Measurements from ENCODE around the gene UNC119. TPM values are rescaled to one million over a fixed set of nuclear protein-coding genes. Genes with fewer than 3 reads are reported as not detected.

UNC119 gene
- total and polyA plus RNA-seq, 2 of the 13 experiments (the other 11 are each of a cell fraction or from before 2014, with no cell fraction given): 10.4 to 63.1 TPM

- in situ Hi-C loops (cut with HindIII; ENCODE audit: extremely low pct_ligation_motif_present, low pct_unique_long_range_greater_than_20kb): no loop called here
- Histone ChIP-seq H3K27ac (ENCODE audit: extremely low read length, insufficient read depth, low read length) (no peak overlapping the region), H3K27me3 (ENCODE audit: control insufficient read depth in 1 of 2, insufficient read depth in 2 of 2, low read length in 2 of 2) (peaks cover 9 to 41% of the 10 kb centered on the region in 2 experiments; a peak in 4 of 5 replicates), H3K79me2 (ENCODE audit: insufficient read depth, low read length) (no peaks in the 10 kb centered on the region), H4K20me1 (ENCODE audit: insufficient read depth, low read length) (no peaks in the 10 kb centered on the region), H3K4me2 (ENCODE audit: low read depth, low read length) (no peak overlapping the region), H3K9ac (ENCODE audit: insufficient read depth, low read depth, low read length) (no peak overlapping the region), H2AFZ (ENCODE audit: low read length) (no peak overlapping the region), H3K9me3 (ENCODE audit: low read length) (no peaks in the 10 kb centered on the region), H3K4me1 (ENCODE audit: insufficient read depth, low read length) (peaks cover 35% of the 10 kb centered on the region), H3K4me3 (replicated peaks in 1 of 3; ENCODE audit: insufficient read depth in 1 of 3, low read depth in 2 of 3, low read length in 3 of 3) (no peak overlapping the region), H3K36me3 (replicated peaks in 1 of 2; ENCODE audit: control insufficient read depth in 1 of 2, insufficient read depth in 2 of 2, low read length in 2 of 2) (no peaks in the 10 kb centered on the region)
- TF ChIP-seq ZNF720 (CRISPR knock-in tag; IDR thresholded peaks at IDR 0.05) (no peak), PRDM4 (CRISPR knock-in tag; IDR thresholded peaks at IDR 0.05; ENCODE audit: borderline replicate concordance) (no peak), E2F2 (CRISPR knock-in tag; IDR thresholded peaks at IDR 0.05; ENCODE audit: borderline replicate concordance) (no peak), BCLAF1 (IDR thresholded peaks at IDR 0.05) (no peak), ZNF879 (CRISPR knock-in tag; IDR thresholded peaks at IDR 0.05) (no peak), CEBPB (IDR thresholded peaks at IDR 0.05; ENCODE audit: borderline replicate concordance, low read depth, low read length) (no peak), PHF5A (CRISPR knock-in tag; IDR thresholded peaks at IDR 0.05; ENCODE audit: low read depth, unreplicated experiment) (no peak), MAF1 (CRISPR knock-in tag; IDR thresholded peaks at IDR 0.05; ENCODE audit: borderline replicate concordance) (no peak), ZNF530 (CRISPR knock-in tag; IDR thresholded peaks at IDR 0.05; ENCODE audit: low read depth) (no peak), ETV5 (CRISPR knock-in tag; IDR thresholded peaks at IDR 0.05; ENCODE audit: borderline replicate concordance) (no peak), ZBTB42 (CRISPR knock-in tag; IDR thresholded peaks at IDR 0.05) (no peak), ZNF232 (CRISPR knock-in tag; IDR thresholded peaks at IDR 0.05; ENCODE audit: borderline replicate concordance) (no peak), ZFP90 (CRISPR knock-in tag; IDR thresholded peaks at IDR 0.05; ENCODE audit: borderline replicate concordance) (no peak), TSC22D2 (CRISPR knock-in tag; IDR thresholded peaks at IDR 0.05; ENCODE audit: borderline replicate concordance) (no peak), ZNF18 (CRISPR knock-in tag; IDR thresholded peaks at IDR 0.05; ENCODE audit: insufficient replicate concordance) (no peak), ZNF510 (CRISPR knock-in tag; IDR thresholded peaks at IDR 0.05; ENCODE audit: low read depth) (no peak), MTA1 (CRISPR knock-in tag; IDR thresholded peaks at IDR 0.05; ENCODE audit: borderline replicate concordance) (no peak)
- intact Hi-C loops (cut with micrococcal nuclease; ENCODE audit: unreplicated experiment): loop anchor here (5.0 kb wide), 1 partner anchor 738 kb away; no protein-coding TSS in a partner anchor
- FAIRE-seq: no peak
- ChIA-PET POLR2A (no interaction called here), CTCF (ENCODE audit: low intra/inter-chr PET ratio, low total read pairs) (no interaction called here)
- DNase-seq (ENCODE audit: low spot score): no peak
- WGBS (ENCODE audit: low lambda C conversion rate): 60% methylated on average over 1 of the region's 3 CpGs
- no peak for ATAC-seq
- no TSS peak for BruUV-seq (replicated peaks)
These were observed 23.4 kb downstream of the UNC119 start for GRCh38 chr17:28529013-28529400.
